OCI-LY1 (cell line): Measurements from ENCODE around the gene SLC2A2.

Source experiments
- H2AFZ ChIP-seq: fragments of 200-600 bp; sonication (generic), shearing (Covaris generic); 2 replicates; pipeline ENCODE4 v1.6.0; 2014; ENCODE audit warnings: antibody characterized with exemption, mild to moderate bottlenecking, low read length
- H3F3A ChIP-seq: fragments of 200-600 bp; sonication (generic), shearing (Covaris generic); 2 replicates; pipeline ENCODE4 v1.6.0; 2014; ENCODE audit warnings: mild to moderate bottlenecking, antibody characterized with exemption, low read length, moderate library complexity; ENCODE audit not compliant: insufficient read depth
- H3K27ac ChIP-seq: fragments of 200-600 bp; sonication (generic); 2 replicates; pipeline ENCODE4 v1.5.1; 2014; ENCODE audit warnings: low read length, mixed run types, mild to moderate bottlenecking, low read depth; ENCODE audit not compliant: poor library complexity, severe bottlenecking
- H3K27me3 ChIP-seq: fragments of 200-600 bp; sonication (generic); 2 replicates; pipeline ENCODE4 v1.6.0; 2014; ENCODE audit warnings: antibody characterized with exemption, mild to moderate bottlenecking, low read length, moderate library complexity; ENCODE audit not compliant: insufficient read depth
- H3K36me3 ChIP-seq: fragments of 200-600 bp; sonication (generic); 2 replicates; pipeline ENCODE4 v1.6.1; 2014; ENCODE audit warnings: mild to moderate bottlenecking, antibody characterized with exemption, low read length, moderate library complexity, mixed read lengths; ENCODE audit not compliant: insufficient read depth
- H3K4me1 ChIP-seq: fragments of 200-600 bp; sonication (generic); 2 replicates; pipeline ENCODE4 v1.5.1; 2014; ENCODE audit warnings: mild to moderate bottlenecking, low read length, moderate library complexity; ENCODE audit not compliant: insufficient read depth, severe bottlenecking
- H3K4me2 ChIP-seq: fragments of 200-600 bp; sonication (generic), shearing (Covaris generic); 2 replicates; pipeline ENCODE4 v1.6.1; 2014; ENCODE audit warnings: low read length
- H3K4me3 ChIP-seq: fragments of 200-600 bp; sonication (generic); 2 replicates; pipeline ENCODE4 v1.5.1; 2014; ENCODE audit warnings: low read length, low read depth, mild to moderate bottlenecking, mixed read lengths; ENCODE audit not compliant: poor library complexity, severe bottlenecking
- H3K79me2 ChIP-seq: fragments of 200-600 bp; shearing (Covaris generic); 2 replicates; pipeline ENCODE4 v1.6.1; 2016; ENCODE audit warnings: mixed run types, low read length, mixed read lengths; ENCODE audit not compliant: insufficient read depth
- H3K9ac ChIP-seq: fragments of 200-600 bp; sonication (generic), shearing (Covaris generic); 2 replicates; pipeline ENCODE4 v1.6.1; 2014; ENCODE audit warnings: mild to moderate bottlenecking, low read length, mixed read lengths
- H3K9me2 ChIP-seq: fragments of 200-600 bp; sonication (generic), shearing (Covaris generic); 2 replicates; pipeline ENCODE4 v1.6.1; 2014; ENCODE audit warnings: low read depth, mild to moderate bottlenecking, low read length, mixed read lengths
- H3K9me3 ChIP-seq: fragments of 200-600 bp; shearing (Covaris generic); 2 replicates; pipeline ENCODE4 v1.6.1; 2014; ENCODE audit warnings: low read length, mixed read lengths
- H4K20me1 ChIP-seq: fragments of 200-600 bp; sonication (generic), shearing (Covaris generic); 2 replicates; pipeline ENCODE4 v1.6.0; 2016; ENCODE audit warnings: mild to moderate bottlenecking, low read length; ENCODE audit not compliant: insufficient read depth
- TF ChIP-seq, protein P1 (sequence below): fragments of 200-600 bp; sonication (generic), shearing (Covaris generic); IDR thresholded peaks from 2 replicates; pipeline ENCODE4 v1.5.1; 2017; ENCODE audit warnings: mild to moderate bottlenecking, antibody characterized with exemption, low read length, moderate library complexity, mixed read lengths

The SLC2A2 gene

GRCh38 chr3:170947018-170947769, 79.3 kb downstream of the SLC2A2 start:
- no peaks in the 10 kb centered on the region for H4K20me1 ChIP-seq
- no peak overlapping the region for H3K4me2 ChIP-seq
- no peaks in the 10 kb centered on the region for H3K4me1 ChIP-seq
- H3K9me2 ChIP-seq: no peaks in the 10 kb centered on the region
- H3K79me2 ChIP-seq: no peaks in the 10 kb centered on the region
- H2AFZ ChIP-seq: no peak overlapping the region
- no peaks in the 10 kb centered on the region for H3F3A ChIP-seq
- H3K36me3 ChIP-seq: no peaks in the 10 kb centered on the region
- H3K9me3 ChIP-seq: no peaks in the 10 kb centered on the region
- H3K9ac ChIP-seq: no peak overlapping the region
- TF ChIP-seq, protein P1, sequence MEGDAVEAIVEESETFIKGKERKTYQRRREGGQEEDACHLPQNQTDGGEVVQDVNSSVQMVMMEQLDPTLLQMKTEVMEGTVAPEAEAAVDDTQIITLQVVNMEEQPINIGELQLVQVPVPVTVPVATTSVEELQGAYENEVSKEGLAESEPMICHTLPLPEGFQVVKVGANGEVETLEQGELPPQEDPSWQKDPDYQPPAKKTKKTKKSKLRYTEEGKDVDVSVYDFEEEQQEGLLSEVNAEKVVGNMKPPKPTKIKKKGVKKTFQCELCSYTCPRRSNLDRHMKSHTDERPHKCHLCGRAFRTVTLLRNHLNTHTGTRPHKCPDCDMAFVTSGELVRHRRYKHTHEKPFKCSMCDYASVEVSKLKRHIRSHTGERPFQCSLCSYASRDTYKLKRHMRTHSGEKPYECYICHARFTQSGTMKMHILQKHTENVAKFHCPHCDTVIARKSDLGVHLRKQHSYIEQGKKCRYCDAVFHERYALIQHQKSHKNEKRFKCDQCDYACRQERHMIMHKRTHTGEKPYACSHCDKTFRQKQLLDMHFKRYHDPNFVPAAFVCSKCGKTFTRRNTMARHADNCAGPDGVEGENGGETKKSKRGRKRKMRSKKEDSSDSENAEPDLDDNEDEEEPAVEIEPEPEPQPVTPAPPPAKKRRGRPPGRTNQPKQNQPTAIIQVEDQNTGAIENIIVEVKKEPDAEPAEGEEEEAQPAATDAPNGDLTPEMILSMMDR: no peak
- H3K27me3 ChIP-seq: no peaks in the 10 kb centered on the region
- H3K4me3 ChIP-seq: no peak overlapping the region
- H3K27ac ChIP-seq: no peak overlapping the region
